Activated CD8-positive, alpha-beta T cell treated with anti-CD3 and anti-CD28 coated beads for 36 hours (primary cell): Measurements from ENCODE around the gene SYNPR. TPM values are rescaled to one million over a fixed set of nuclear protein-coding genes. Genes with fewer than 3 reads are reported as not detected.

Experiments
- ATAC-seq: fragments of 200-7000 bp; cut with Tn5 transposase; one replicate; pipeline ENCODE4 v1.10.0; 2021; ENCODE audit warnings: mild to moderate bottlenecking, moderate library complexity
- CTCF ChIA-PET: fragments of 350-600 bp; sonication (Branson Sonifier 250); formaldehyde crosslinking; loops from one replicate; lab custom pipeline; 2021; ENCODE audit warnings: antibody characterized with exemption; lab: Charles Lee
- POLR2A ChIA-PET: fragments of 350-600 bp; sonication (Branson Sonifier 250); formaldehyde crosslinking; loops from one replicate; lab custom pipeline; 2021; ENCODE audit warnings: antibody characterized with exemption; lab: Charles Lee
- DNase-seq: peaks from one replicate; pipeline ENCODE4 v3.0.0-alpha.2; 2020
- H3K27ac Mint-ChIP-seq: one replicate; pipeline ENCODE4 v1.8.0; 2021; ENCODE audit warnings: mild to moderate bottlenecking, mixed read lengths
- H3K27me3 Mint-ChIP-seq: one replicate; pipeline ENCODE4 v1.8.0; 2021; ENCODE audit warnings: mixed read lengths
- H3K36me3 Mint-ChIP-seq: one replicate; pipeline ENCODE4 v1.8.0; 2021; ENCODE audit warnings: low read depth, mixed read lengths
- H3K4me1 Mint-ChIP-seq: one replicate; pipeline ENCODE4 v1.8.0; 2021; ENCODE audit warnings: low read depth, mixed read lengths
- H3K4me3 Mint-ChIP-seq: one replicate; pipeline ENCODE4 v1.8.0; 2021; ENCODE audit warnings: mild to moderate bottlenecking, moderate library complexity, mixed read lengths
- H3K9me3 Mint-ChIP-seq: one replicate; pipeline ENCODE4 v1.8.0; 2021; ENCODE audit warnings: mixed read lengths
- intact Hi-C: fragments of 100-400 bp; cut with micrococcal nuclease; formaldehyde crosslinking; loops from one replicate; pipeline ENCODE4 v1.10.0; 2022
- total RNA-seq, 2 experiments: library from RNA; stranded (reverse); gene quantifications; one replicate each; pipeline ENCODE4 v1.2.3, GENCODE V29; 2021
- TF ChIP-seq, protein P1 (sequence below): fragments of 200-600 bp; IDR thresholded peaks from one replicate; pipeline ENCODE4 v1.8.0; 2022; ENCODE audit warnings: antibody characterized with exemption, mild to moderate bottlenecking

The SYNPR gene
- total RNA-seq, 2 experiments from 2014 or later = not detected

DNA sequence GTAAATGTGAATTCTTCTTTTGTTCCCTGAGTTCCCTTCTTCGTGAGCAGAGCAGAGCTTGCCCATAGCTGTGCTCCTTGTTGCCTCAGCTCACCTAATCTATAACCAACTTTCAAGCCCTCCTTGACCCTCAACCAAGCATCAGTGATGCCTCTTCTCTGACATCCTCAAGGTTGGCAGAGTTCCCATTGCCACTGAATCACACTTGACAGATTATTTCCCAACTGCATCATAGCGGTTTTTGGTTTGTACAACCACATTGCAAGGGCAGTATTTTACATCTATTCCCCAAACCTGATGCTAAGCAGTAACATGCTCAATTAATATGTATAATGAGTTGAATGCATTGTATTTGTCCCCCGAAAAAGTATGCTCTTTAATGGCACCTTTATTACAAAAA, 241.3 kb downstream of the SYNPR start:
- TF ChIP-seq, protein P1, sequence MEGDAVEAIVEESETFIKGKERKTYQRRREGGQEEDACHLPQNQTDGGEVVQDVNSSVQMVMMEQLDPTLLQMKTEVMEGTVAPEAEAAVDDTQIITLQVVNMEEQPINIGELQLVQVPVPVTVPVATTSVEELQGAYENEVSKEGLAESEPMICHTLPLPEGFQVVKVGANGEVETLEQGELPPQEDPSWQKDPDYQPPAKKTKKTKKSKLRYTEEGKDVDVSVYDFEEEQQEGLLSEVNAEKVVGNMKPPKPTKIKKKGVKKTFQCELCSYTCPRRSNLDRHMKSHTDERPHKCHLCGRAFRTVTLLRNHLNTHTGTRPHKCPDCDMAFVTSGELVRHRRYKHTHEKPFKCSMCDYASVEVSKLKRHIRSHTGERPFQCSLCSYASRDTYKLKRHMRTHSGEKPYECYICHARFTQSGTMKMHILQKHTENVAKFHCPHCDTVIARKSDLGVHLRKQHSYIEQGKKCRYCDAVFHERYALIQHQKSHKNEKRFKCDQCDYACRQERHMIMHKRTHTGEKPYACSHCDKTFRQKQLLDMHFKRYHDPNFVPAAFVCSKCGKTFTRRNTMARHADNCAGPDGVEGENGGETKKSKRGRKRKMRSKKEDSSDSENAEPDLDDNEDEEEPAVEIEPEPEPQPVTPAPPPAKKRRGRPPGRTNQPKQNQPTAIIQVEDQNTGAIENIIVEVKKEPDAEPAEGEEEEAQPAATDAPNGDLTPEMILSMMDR = no peak

DNA sequence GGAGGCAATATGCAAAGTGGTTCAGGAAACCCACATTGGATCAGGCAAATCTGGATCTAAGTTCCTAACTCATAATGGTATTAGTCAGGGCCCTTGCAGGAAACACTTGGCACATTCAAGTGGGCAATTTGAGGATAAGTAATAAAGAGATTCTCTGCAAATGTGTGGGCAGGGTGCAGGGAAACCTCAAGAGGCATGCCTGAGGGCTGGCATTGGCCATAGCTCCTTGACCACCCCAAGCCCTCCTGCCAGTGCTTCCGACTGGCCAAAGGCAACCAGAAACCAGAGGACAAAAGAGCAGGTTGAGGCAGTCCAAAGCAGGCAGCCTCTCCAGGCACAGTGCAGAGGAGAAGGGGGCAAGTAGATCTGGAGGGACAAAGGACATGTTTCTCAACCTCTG, 243.5 kb downstream of the SYNPR start:
- H3K4me3 Mint-ChIP-seq = no peak overlapping the region
- H3K27ac Mint-ChIP-seq = no peak overlapping the region
- H3K4me1 Mint-ChIP-seq = no peaks in the 10 kb centered on the region
- ChIA-PET CTCF (no interaction called here), POLR2A (interaction anchor here (0.6 kb wide), 1 partner anchor 1774 kb away, joined by 3 read pairs; no protein-coding TSS in a partner anchor)
- H3K9me3 Mint-ChIP-seq = no peaks in the 10 kb centered on the region
- no peaks in the 10 kb centered on the region for H3K27me3 Mint-ChIP-seq
- TF ChIP-seq, protein P1 = no peak
- DNase-seq (no peak), ATAC-seq (no peak)
- H3K36me3 Mint-ChIP-seq = no peaks in the 10 kb centered on the region
- intact Hi-C loops = no loop called here

More for the DNA sequence above, 241.3 kb downstream of the SYNPR start:
- intact Hi-C loops = no loop called here
- Mint-ChIP-seq H3K36me3 (no peaks in the 10 kb centered on the region), H3K4me1 (no peaks in the 10 kb centered on the region), H3K27me3 (no peaks in the 10 kb centered on the region), H3K9me3 (no peaks in the 10 kb centered on the region), H3K4me3 (no peak overlapping the region), H3K27ac (no peak overlapping the region)
- CTCF ChIA-PET = no interaction called here
- ATAC-seq (no peak), DNase-seq (no peak)
- POLR2A ChIA-PET = no interaction called here

DNA sequence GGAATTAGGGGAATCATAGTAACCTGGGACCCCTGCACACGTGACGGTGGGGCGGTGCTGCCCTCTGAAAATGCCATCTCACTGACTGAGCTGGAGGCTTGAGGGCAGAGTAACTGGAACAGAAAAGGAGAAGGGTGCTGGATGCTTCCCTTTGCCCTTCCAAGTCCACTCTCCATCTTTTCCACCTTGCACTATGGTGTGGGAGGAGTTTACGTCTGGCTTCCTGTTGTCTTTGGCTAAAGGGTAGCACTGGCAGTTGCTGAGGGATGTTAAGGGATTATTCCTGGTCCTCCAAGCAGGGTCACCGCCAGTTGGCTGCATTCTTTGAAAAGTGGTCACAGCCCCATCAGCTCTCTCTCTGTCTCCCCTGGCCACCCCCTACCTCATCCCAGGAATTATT, 245.0 kb downstream of the SYNPR start:
- no peak for DNase-seq
- no peaks in the 10 kb centered on the region for H3K4me1 Mint-ChIP-seq
- no peak overlapping the region for H3K27ac Mint-ChIP-seq
- intact Hi-C loops = no loop called here
- no peaks in the 10 kb centered on the region for H3K36me3 Mint-ChIP-seq
- no peak for ATAC-seq
- no peak overlapping the region for H3K4me3 Mint-ChIP-seq
- no peaks in the 10 kb centered on the region for H3K27me3 Mint-ChIP-seq
- H3K9me3 Mint-ChIP-seq = no peaks in the 10 kb centered on the region
- ChIA-PET CTCF (no interaction called here), POLR2A (no interaction called here)
- TF ChIP-seq, protein P1 = no peak

- H3K36me3 Mint-ChIP-seq = no peaks in the 10 kb centered on the region
- intact Hi-C loops = no loop called here
- CTCF ChIA-PET = no interaction called here
- H3K9me3 Mint-ChIP-seq = no peaks in the 10 kb centered on the region
- H3K27ac Mint-ChIP-seq = no peak overlapping the region
- no peak for ATAC-seq
- TF ChIP-seq, protein P1 = no peak
- no peaks in the 10 kb centered on the region for H3K4me1 Mint-ChIP-seq
- H3K4me3 Mint-ChIP-seq = no peak overlapping the region
- DNase-seq = no peak
- POLR2A ChIA-PET = no interaction called here
- H3K27me3 Mint-ChIP-seq = no peaks in the 10 kb centered on the region
These were observed 250.4 kb downstream of the SYNPR start for GRCh38 chr3:63528325-63529000.

GRCh38 chr3:63532521-63532920, 254.4 kb downstream of the SYNPR start:
- TF ChIP-seq, protein P1 = no peak
- CTCF ChIA-PET = no interaction called here
- intact Hi-C loops = no loop called here
- POLR2A ChIA-PET = no interaction called here
- H3K27ac Mint-ChIP-seq = no peak overlapping the region
- no peaks in the 10 kb centered on the region for H3K27me3 Mint-ChIP-seq
- H3K9me3 Mint-ChIP-seq = peaks cover 2% of the 10 kb centered on the region
- H3K4me3 Mint-ChIP-seq = no peak overlapping the region
- DNase-seq = no peak
- no peaks in the 10 kb centered on the region for H3K36me3 Mint-ChIP-seq
- no peak for ATAC-seq
- no peaks in the 10 kb centered on the region for H3K4me1 Mint-ChIP-seq
